Right ventricle myocardium inferior (tissue), 1 donor: ENCODE measurements around the gene ALDH1A1. TPM values are rescaled to one million over a fixed set of nuclear protein-coding genes. Genes with fewer than 3 reads are reported as not detected.
"Not testable (repeated sequence)": the region's sequence is repeated elsewhere in the genome, so short reads cannot be mapped to it uniquely, and the experiment has no call there.

Source experiments
- ATAC-seq: fragments of 200-7000 bp; cut with Tn5 transposase; one replicate; pipeline ENCODE4 v1.9.1; 2020; ENCODE audit warnings: mild to moderate bottlenecking, moderate library complexity
- DNase-seq: peaks from one replicate; pipeline ENCODE4 v3.0.0; 2021; ENCODE audit errors: missing footprints
- intact Hi-C: fragments of 100-400 bp; cut with DNase I; formaldehyde crosslinking; loops from one replicate; pipeline ENCODE4 v1.11.0; 2022
- total RNA-seq: library from RNA; stranded (reverse); fragmentation: NEBNext Ultra II Directional; extraction: Animal tissue kit (Norgen Biotek cat#: 25700); gene quantifications from one replicate; pipeline ENCODE4 v1.2.1, GENCODE V29; 2021
- donor health status: DM: no; HTN: yes; CAD: no; lungs with severe emphysema.

ALDH1A1 gene
- total RNA-seq, 1 donor from 2014 or later, result 25.7 TPM

DNA sequence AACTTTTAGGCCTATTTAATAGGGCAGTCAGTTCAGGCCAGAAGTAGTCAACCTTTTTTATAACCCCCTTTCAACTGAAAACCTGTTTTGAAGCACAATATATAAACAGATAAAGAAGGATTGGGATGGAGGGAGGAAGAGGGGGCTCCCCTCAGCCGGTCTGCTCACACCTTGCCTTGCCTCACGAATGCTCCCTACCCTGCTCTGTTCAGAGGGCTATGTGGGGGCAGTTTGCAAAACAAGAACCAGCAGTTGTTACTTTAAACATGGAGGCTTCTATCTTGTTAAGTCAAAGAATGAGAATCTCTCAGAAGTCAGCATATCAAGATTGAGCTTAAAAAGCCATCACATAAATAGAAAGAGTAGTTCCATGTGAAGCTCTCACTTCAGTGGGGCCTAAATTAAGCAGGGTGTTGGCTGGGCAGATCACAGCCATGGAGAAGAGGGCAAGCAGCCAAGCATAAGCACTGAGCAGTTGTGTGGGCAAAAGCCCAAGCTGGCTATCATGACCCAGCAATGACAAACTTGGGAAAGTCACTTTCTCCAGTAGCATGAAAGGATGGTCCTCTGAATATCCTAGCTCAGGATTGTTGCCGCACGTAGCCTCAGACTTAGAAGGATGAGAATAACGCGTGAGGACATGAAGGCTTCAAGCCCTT is 70.6 kb downstream of the ALDH1A1 start:
- peak; percentile 97 for ATAC-seq

DNA sequence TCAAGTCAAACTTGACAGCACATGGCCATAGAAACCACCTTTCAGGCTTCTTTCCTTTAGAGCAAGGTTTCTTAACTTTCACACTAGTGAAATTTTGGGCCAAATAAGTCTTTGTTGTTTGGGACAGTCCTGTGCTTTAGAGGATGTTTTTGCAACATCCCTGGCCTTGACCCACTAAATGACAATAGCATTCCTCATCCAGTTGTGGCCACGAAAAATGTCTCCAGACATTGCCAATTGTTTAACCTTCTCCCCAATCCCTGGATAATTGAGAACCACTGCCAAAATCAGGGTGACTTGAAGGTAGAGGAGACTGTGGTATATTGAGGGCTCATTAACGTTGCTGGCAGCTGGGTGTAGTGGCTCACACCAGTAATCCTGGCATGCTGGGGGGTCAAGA is 72.0 kb downstream of the ALDH1A1 start:
- DNase-seq (no peak), ATAC-seq (no peak)

More for the DNA sequence above, 70.6 kb downstream of the ALDH1A1 start:
- peak; percentile 72 for DNase-seq
- intact Hi-C loops, result no loop called here

DNA sequence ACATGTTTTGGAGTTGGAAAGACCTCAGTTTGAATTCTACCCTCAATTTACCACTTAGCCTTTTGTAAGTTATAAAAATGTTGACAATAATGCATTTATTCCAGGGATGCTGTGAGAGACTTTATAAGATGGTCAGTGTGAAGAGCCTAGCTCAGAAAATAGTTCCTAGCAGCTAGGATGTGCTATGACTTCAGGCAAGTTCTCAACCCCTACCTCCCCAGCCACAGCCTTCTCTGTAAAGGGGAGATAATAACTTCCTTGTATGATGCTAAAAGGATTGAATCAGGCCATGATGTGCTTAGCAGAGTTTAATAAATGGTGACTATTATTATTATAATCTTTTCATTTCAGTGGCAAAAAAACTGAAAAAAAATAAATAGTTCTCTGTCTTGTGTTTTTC is 77.6 kb downstream of the ALDH1A1 start:
- ATAC-seq (no peak), DNase-seq (no peak)
- intact Hi-C loops, result no loop called here

More for the DNA sequence above, 72.0 kb downstream of the ALDH1A1 start:
- intact Hi-C loops, result no loop called here

DNA sequence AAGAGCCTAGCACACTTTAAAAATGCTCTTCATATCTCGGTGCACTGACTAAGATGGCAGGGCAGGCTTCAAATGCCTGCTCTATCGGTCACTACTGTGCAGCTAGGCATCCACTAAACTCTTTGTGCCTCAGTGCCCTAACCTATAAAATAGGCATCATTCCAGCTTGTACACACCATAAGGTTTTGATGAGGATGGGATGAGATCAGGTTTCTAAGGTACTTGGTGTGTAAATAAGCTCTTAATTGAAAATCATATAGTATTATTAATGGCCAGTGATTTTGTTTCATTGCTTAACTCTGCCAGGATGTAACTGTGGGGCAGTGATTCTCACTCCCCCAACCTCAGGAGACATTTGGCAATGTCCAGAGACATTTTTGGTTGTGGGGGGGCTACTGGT is 78.5 kb downstream of the ALDH1A1 start:
- intact Hi-C loops, result no loop called here
- DNase-seq (no peak), ATAC-seq (no peak)

DNA sequence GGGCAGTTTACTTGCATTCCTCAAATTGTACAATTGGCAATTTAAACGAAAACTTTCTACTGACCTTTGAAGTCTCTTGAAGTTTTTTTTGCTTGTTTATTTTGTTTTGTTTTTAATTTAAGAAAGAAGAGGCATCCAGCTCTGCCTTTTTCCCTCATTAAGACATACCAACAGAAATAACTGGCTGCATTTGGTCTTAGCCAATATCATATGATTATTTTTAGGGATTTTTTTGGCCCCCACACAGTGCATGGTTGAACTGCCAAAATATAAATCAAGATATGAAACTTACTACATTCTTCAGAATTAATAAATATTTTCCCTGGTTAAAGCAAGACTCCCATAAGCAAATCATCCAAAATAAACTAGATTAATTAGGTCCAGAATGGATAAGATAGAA is 79.4 kb downstream of the ALDH1A1 start:
- DNase-seq, result no peak
- no peak for ATAC-seq
- intact Hi-C loops, result no loop called here

DNA sequence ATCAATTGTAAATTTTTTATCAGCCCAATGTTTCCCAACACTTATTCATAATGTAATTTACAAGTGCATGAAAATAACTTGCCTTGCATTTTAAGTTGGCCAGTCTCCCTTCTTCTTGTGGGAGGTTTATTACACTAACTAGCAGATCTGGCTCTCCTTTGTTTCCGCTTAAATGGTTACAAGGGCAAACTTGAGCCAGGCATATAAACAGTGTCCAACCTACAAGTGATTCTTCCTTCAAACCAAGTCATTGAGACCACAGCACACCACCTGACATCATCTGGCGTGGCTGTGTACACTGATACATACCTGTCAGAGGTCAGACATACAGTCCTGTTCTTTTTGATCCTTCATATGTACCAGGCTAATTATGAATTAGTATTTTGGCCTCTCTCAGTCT is 80.1 kb downstream of the ALDH1A1 start:
- intact Hi-C loops, result loop anchor here (1.0 kb wide), 1 partner anchor 151 kb away; no protein-coding TSS in a partner anchor
- no peak for ATAC-seq
- DNase-seq, result no peak

DNA sequence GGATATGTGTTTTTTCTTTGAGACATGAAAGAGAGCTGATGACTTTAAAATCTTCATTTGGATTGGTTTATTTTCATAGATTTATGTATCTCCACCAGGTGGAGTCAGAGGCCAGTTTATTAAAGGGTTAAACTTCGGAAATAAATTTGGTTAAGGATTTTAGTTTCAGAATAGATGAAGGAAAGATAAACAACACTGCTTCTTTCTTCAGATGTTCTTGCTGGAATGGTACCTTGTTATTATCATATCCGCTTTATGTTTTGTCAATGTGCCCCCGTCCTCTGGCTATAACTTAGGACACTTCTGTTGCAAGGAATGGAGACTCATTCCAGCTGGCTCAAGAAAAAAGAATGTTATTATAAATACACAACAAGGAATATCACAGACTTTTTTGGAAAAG is 81.2 kb downstream of the ALDH1A1 start:
- intact Hi-C loops, result loop anchor here (1.0 to 2.0 kb wide), 2 partner anchors 152 to 213 kb away; no protein-coding TSS in a partner anchor
- DNase-seq, result no peak
- no peak for ATAC-seq

DNA sequence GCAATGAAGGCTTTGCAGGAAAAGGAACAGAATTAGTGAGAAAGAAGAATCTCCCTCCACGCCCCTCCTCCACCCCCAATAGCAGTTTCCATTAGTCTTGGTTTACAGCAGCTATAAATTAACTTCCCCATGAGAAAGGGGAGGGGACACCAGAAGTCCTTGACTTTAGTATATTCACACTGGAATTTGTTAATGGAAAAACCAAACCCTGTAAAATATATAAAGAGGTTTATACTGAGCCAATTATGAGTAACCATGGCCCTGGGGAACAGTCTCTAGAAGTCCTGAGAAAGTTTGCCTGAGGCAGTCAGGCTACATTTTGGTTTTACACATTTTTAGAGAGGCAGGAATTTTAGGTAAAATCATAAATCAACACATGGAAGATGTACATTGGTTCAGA is 88.5 kb downstream of the ALDH1A1 start:
- no peak for ATAC-seq
- intact Hi-C loops, result no loop called here
- no peak for DNase-seq

DNA sequence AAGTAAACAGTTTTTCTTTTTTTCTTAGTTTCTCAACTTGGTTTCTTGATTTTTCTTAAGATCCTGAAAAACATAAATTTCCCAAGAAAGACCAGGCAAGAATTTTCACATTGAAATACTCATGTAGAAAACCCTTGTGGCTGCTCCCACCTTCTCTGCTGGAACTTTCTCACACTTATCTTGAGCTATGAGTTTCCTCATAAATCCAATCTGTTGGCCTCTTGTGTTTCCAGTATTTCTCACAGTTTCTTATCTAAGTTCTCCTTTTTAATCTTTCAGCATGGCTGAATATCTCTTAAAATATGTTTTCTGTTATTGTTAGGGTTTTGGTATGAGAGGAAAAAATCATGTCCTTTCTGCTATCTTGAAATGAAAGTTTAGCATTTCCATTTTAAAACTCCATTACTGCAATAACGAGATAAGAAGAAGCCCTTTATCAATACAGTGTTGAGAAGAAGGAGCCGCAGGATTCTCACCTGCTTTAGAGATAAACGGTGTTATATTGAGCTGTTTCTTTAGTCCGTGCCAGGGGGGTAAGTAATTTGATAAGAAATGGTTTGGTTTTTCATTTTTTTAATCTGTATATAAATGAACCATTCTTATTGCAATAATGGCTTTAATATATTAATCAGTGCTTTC is 89.3 kb downstream of the ALDH1A1 start:
- intact Hi-C loops, result no loop called here
- ATAC-seq (no peak), DNase-seq (no peak)

DNA sequence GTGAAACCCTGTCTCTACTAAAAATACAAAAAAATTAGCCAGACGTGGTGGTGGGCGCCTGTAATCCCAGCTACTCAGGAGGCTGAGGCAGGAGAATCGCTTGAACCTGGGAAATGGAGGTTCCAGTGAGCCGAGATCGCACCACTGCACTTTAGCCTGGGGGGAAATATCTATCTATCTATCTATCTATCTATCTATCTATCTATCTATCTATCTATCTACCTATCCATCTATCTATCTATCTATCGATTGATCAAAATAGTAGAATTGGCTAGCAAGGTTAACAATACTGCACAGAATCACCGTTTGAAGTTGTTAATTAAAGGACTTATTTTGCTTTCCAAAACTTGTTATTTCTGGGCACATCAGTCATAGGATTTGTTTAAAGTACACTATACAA is 90.1 kb downstream of the ALDH1A1 start:
- ATAC-seq, intact Hi-C loops, DNase-seq: not testable (repeated sequence)

DNA sequence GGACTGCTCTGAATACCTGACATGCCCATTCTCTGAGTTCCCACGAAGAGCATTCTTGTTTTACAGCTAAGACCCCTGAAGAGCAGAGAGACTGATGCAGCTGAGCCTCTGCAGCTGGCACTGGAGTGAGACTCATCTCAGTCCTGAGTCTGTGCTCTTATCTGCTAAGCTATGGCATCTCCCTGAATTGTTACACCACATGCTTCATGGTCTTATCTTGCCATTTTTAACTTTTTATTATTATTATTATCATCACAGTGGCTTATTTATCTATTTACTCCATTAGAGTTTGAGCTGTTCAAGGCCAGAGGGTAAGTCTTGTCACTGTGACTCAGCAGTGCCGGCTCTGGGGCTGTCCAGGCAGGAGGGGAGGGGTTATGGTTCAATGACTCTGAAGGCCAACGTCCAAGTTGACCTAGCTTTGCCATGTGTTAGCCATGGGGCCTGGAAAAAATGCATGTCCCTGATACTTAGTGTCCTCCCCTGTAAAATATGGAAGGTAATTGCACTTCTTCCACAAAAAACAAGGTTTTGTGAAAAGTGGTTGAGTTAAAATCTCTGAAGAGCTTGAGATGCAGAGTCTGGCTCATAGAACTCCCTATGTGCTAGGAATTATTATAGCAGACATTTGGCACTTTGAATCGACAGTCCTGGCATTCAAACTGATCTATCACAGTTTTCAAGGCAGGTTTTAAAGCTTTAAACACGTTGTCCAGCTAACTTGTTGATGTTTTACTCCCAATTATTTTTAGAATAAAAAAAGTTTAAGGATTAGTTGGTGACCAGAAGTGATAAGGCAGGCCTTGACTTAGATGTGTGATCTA is 94.6 kb downstream of the ALDH1A1 start:
- DNase-seq, result peak; percentile 56
- intact Hi-C loops, result loop anchor here (5.0 kb wide), 3 partner anchors 164 to 324 kb away; no protein-coding TSS in a partner anchor
- peak; percentile 75 for ATAC-seq

DNA sequence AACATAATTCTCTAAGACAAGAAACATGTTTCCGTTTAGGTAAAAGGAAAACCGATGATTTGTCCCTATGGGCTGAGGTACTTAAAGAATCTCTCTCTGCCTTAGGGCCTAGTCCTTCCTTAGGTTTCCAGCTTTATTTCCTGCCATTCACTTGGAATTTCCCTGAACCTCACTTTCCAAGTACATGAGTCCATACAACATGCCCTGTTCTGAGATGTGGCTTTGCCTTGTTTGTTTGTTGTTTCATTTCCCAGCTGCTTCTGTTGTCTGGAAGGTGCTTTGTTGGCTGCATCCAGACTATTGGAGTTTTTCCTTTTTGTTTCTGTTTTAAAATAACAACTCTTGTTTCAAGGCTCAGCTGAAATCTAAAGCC is 95.2 kb downstream of the ALDH1A1 start:
- intact Hi-C loops, result loop anchor here (5.0 kb wide), 3 partner anchors 165 to 325 kb away; no protein-coding TSS in a partner anchor
- no peak for DNase-seq
- ATAC-seq, result no peak

DNA sequence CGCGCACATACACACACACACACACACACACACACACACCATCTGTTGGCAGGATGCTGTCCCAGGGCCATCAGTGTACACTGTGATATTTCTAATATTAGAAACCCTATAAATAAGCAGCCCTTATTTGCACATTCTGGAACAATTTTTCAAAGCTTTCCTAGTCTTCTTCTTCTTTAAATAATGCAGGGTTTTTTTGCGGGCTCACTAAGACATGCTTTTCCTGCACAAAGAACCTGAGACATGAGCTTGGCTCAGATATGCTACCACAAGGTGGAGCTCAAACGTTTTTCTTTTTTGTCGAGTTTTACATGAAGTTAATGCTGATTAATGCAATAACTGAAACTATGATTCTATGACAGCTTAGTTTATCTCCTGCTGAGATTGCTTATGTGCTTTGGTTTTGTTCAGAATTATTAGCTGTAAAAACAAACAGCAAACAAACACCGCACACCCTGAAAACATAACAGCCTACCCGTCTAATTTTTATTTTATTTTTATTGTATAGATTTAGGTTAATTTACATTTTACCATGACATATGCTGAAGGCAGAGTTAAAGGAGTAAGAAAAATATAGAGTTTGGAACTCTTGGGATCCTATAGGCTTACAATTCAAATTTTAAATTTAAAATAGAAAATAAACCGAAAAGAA is 95.8 kb downstream of the ALDH1A1 start:
- intact Hi-C loops, result loop anchor here (5.0 kb wide), 3 partner anchors 165 to 325 kb away; no protein-coding TSS in a partner anchor
- DNase-seq, result peak; percentile 28
- ATAC-seq, result peak; percentile 68

DNA sequence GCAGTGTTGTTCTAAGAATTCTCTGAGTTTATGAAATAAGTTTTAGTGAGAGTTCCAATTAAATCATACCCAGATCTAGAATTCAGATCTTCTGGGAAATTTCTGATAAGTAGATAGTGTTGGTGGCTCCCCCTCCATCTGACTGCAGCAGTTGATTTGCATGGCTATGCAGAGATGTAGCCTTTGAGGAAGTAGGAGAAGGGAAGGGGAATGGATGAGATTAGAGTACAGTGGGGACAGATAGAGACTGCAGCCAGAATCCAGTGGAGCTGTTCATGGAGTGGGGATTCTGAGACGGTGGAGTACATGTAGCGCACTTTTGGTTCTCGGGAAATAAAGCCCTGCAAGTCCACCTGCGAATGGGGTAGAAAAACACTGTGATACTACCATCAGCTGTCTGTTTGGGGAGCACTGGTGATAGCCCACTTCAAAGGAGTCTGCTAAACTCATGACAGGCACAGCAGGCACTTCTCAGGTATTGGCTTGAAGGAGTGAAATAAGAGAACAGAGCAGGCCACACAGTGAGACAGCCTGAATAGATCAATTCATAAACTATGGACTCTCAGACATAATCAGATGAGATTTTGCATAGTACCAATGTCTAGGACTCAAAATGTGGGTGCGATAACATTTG is 96.8 kb downstream of the ALDH1A1 start:
- ATAC-seq (no peak), DNase-seq (no peak)
- intact Hi-C loops, result loop anchor here (5.0 kb wide), 3 partner anchors 166 to 326 kb away; no protein-coding TSS in a partner anchor

DNA sequence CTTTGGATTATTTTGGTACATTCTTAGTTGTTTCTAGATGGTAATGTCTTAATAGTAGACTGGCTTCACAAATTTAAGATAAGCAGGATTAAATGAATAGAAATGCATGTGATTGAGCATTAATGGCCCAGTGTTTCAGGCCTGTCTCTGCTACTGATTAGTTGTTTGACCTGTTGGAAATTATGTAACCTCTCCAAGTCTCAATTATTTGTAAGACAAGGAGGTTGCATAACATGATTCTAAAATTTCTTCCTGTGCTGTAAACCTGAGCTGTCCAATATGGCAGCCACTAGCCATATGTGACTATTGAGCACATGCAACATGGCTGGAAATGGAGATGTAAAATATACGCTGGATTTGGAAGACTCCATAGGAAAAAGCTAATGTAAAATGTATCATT is 97.5 kb downstream of the ALDH1A1 start:
- no peak for ATAC-seq
- intact Hi-C loops, result loop anchor here (5.0 kb wide), 3 partner anchors 167 to 327 kb away; no protein-coding TSS in a partner anchor
- no peak for DNase-seq
